T-helper 1 cell treated with Interleukin-12 subunit alpha and Interleukin-12 subunit beta and Interleukin-4 antibody, amounts not matched to agents 30 μg/mL and 1 μg/mL, for 36 hours (primary cell): Measurements from ENCODE around the gene DDB1.
A peak's percentile ranks its signal among the peaks of the same experiment; 100 is the strongest.

Experiments used
- H3K27ac Mint-ChIP-seq: one replicate; pipeline ENCODE4 v1.8.0; 2021; ENCODE audit warnings: mild to moderate bottlenecking, mixed read lengths
- H3K27me3 Mint-ChIP-seq: one replicate; pipeline ENCODE4 v1.8.0; 2021; ENCODE audit warnings: low read depth, mixed read lengths
- H3K36me3 Mint-ChIP-seq: one replicate; pipeline ENCODE4 v1.8.0; 2021; ENCODE audit warnings: low read depth, mixed read lengths
- H3K4me1 Mint-ChIP-seq: one replicate; pipeline ENCODE4 v1.8.0; 2021; ENCODE audit warnings: low read depth, mixed read lengths
- H3K4me3 Mint-ChIP-seq: one replicate; pipeline ENCODE4 v1.8.0; 2021; ENCODE audit warnings: mild to moderate bottlenecking, moderate library complexity, mixed read lengths
- H3K9me3 Mint-ChIP-seq: one replicate; pipeline ENCODE4 v1.8.0; 2021; ENCODE audit warnings: mixed read lengths

DDB1 gene

DNA sequence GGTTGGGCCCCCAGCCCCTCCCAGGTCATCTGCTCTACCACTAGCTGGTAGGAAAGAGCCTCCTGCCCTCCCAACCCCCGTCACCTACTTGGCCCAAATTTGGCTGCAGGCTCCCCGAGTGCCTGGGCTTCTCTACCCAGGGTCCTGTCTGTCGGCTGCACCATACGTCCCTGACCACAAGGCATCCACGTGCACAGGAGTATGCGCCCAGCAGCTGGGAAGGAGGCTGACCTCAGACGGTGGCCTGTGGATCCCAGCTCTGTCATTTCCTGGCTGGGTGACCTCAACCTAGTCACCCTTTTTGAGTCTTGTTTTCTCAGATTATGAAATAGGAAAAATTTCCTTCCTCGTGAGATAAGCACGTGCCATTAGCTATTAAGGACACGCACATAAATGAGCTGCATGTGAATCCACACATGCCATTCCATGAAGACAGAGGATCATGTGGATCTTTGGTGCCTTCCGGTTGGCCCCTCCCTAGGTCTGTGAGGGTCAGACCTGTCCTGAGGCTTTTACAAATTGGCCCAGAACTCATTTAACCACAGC is 15.1 kb upstream of the DDB1 start:
- Mint-ChIP-seq H3K4me3 (no peak overlapping the region), H3K36me3 (peaks cover 17% of the 10 kb centered on the region), H3K27me3 (no peaks in the 10 kb centered on the region), H3K4me1 (peaks cover 1% of the 10 kb centered on the region), H3K9me3 (no peaks in the 10 kb centered on the region), H3K27ac (no peak overlapping the region)

GRCh38 chr11:61345954-61346843 is 13.3 kb upstream of the DDB1 start:
- no peak overlapping the region for H3K4me3 Mint-ChIP-seq
- peaks cover 1% of the 10 kb centered on the region for H3K4me1 Mint-ChIP-seq
- H3K36me3 Mint-ChIP-seq, result peaks cover 10% of the 10 kb centered on the region
- H3K27me3 Mint-ChIP-seq, result no peaks in the 10 kb centered on the region
- no peak overlapping the region for H3K27ac Mint-ChIP-seq
- H3K9me3 Mint-ChIP-seq, result no peaks in the 10 kb centered on the region

- no peaks in the 10 kb centered on the region for H3K9me3 Mint-ChIP-seq
- H3K4me3 Mint-ChIP-seq, result no peak overlapping the region
- H3K27me3 Mint-ChIP-seq, result no peaks in the 10 kb centered on the region
- H3K27ac Mint-ChIP-seq, result no peak overlapping the region
- H3K4me1 Mint-ChIP-seq, result peaks cover 1% of the 10 kb centered on the region
- peaks cover 10% of the 10 kb centered on the region for H3K36me3 Mint-ChIP-seq
Observed at GRCh38 chr11:61345170-61345610, 12.3 kb upstream of the DDB1 start.

DNA sequence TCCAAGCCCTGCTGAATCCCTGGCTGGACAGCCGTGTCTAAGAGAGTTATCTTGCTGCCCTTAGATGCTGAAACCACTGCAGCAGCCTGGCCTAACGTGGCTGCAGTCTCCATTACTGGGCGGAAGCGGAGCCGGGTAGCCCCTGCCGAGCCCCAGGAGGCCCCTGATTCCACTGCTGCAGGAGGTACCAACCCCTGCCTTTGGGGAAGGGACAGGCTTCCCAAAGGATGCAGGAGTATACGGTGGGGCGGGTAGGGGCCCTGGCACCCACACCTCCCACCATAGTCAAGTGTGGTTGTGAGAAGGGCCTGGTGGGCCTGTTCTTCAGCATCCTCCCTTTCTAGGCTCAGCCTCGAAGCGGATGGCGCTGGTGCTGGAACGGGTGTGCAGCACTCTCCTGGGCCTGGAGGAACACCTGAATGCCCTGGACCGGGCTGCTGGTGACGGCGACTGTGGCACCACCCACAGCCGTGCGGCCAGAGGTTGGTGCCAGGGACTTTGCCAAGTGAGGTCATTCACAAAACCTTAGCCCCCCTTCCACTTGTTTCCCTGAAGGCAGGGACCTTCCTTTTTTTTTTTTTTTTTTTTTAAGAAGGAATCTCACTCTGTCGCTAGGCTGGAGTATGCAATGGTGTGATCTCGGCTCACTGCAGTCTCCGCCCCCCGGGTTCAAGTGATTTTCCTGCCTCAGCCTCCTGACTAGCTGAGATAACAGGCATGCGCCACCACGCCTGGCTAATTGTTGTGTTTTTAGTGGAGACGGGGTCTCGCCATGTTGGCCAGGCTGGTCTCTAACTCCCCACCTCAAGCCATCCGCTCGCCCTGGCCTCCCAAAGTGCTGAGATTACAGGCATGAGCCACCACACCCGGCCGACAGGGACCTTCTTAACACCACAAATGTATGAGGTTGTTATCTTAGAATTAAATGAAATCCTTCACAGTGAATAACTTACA is 11.2 kb upstream of the DDB1 start:
- Mint-ChIP-seq H3K9me3 (no peaks in the 10 kb centered on the region), H3K36me3 (peaks cover 5% of the 10 kb centered on the region), H3K4me3 (no peak overlapping the region), H3K27me3 (no peaks in the 10 kb centered on the region), H3K27ac (no peak overlapping the region), H3K4me1 (peaks cover 1% of the 10 kb centered on the region)

GRCh38 chr11:61342207-61342803 is 9.4 kb upstream of the DDB1 start:
- Mint-ChIP-seq H3K27ac (no peak overlapping the region), H3K27me3 (no peaks in the 10 kb centered on the region), H3K4me1 (peaks cover 1% of the 10 kb centered on the region), H3K9me3 (no peaks in the 10 kb centered on the region), H3K36me3 (peaks cover 4% of the 10 kb centered on the region), H3K4me3 (no peak overlapping the region)

DNA sequence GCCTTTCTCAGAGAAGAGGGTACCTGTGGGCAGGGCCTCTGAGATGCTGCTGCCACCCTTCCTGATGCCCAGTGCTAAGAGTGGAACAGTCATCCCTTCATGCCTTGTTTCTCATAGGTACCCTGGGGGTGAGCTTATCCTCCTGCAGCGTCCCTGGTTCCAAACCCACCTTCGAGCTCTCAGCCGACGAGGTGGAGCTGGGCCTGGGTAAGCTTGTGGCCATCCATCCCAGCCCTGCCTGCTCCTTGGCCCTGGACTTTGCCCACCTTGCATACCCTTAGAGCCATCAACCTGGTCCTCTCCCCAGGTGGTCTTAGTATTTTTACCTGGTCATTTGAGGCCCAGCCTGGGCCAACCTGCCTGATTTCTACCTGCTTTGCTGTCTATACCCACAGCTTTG is 8.8 kb upstream of the DDB1 start:
- Mint-ChIP-seq H3K4me1 (peaks cover 5% of the 10 kb centered on the region), H3K36me3 (peaks cover 4% of the 10 kb centered on the region), H3K4me3 (no peak overlapping the region), H3K27me3 (no peaks in the 10 kb centered on the region), H3K9me3 (no peaks in the 10 kb centered on the region), H3K27ac (no peak overlapping the region)

GRCh38 chr11:61340979-61341378 is 8.1 kb upstream of the DDB1 start:
- Mint-ChIP-seq H3K27me3 (no peaks in the 10 kb centered on the region), H3K36me3 (peaks cover 3% of the 10 kb centered on the region), H3K4me1 (peaks cover 6% of the 10 kb centered on the region), H3K27ac (no peak overlapping the region), H3K4me3 (no peak overlapping the region), H3K9me3 (no peaks in the 10 kb centered on the region)

DNA sequence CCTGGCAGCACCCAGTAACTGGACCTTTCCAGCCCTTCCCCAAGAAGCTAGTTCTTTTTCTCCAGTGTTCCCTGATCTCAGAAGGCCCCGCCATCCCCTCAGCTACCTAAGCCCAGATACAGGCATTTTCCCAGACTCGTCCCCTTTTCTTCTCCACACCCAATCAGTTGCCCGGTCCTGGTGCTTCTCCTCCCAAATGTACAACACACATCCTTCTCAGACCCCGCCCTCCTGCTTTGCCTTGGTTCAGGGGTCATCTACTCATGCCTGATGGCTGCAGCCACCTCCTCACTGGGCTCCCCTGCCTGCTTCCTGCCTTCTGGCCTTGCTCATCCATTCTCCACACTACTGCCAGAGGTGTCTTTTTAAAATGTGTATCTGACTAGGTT is 6.6 kb upstream of the DDB1 start:
- Mint-ChIP-seq H3K4me1 (peaks cover 8% of the 10 kb centered on the region), H3K9me3 (no peaks in the 10 kb centered on the region), H3K36me3 (peaks cover 2% of the 10 kb centered on the region), H3K4me3 (no peak overlapping the region), H3K27ac (no peak overlapping the region), H3K27me3 (no peaks in the 10 kb centered on the region)

DNA sequence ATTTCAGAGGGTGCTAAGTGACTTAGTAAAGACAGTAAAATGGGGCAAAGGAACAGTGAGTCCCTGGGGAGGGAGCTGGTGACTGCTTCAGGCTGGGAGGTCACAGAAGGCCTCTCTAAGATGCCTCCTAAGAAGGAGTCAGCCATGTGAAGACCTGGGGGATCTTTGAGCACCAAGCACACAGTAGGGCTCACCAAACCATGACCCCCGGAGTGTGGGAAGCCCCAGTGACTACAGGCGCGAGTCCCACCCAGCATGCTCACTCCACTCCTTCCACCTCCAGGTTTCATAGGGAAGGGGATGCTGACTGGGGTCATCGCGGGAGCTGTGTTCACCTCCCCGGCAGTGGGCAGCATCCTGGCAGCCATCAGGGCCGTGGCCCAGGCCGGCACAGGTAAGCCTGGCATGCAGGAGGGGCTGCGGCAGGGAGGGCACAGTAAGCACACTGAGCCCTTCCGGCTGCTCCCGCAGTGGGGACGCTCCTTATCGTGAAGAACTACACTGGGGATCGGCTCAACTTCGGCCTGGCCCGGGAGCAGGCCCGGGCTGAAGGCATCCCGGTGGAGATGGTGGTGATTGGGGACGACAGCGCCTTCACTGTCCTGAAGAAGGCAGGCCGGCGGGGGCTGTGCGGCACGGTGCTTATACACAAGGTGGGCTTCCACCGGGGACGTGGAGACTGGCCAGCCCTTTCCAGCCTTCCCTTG is 6.0 kb upstream of the DDB1 start:
- Mint-ChIP-seq H3K9me3 (no peaks in the 10 kb centered on the region), H3K36me3 (peaks cover 2% of the 10 kb centered on the region), H3K27me3 (no peaks in the 10 kb centered on the region), H3K27ac (no peak overlapping the region), H3K4me3 (no peak overlapping the region), H3K4me1 (peaks cover 13% of the 10 kb centered on the region)

GRCh38 chr11:61337706-61338470 is 5.0 kb upstream of the DDB1 start:
- H3K4me3 Mint-ChIP-seq, result no peak overlapping the region
- no peaks in the 10 kb centered on the region for H3K27me3 Mint-ChIP-seq
- no peaks in the 10 kb centered on the region for H3K9me3 Mint-ChIP-seq
- H3K27ac Mint-ChIP-seq, result no peak overlapping the region
- H3K36me3 Mint-ChIP-seq, result peaks cover 2% of the 10 kb centered on the region
- H3K4me1 Mint-ChIP-seq, result peaks cover 21% of the 10 kb centered on the region

- H3K9me3 Mint-ChIP-seq, result no peaks in the 10 kb centered on the region
- H3K4me1 Mint-ChIP-seq, result peaks cover 30% of the 10 kb centered on the region
- peak overlapping the region; percentile 76 for H3K27ac Mint-ChIP-seq
- no peak overlapping the region for H3K4me3 Mint-ChIP-seq
- H3K27me3 Mint-ChIP-seq, result no peaks in the 10 kb centered on the region
- H3K36me3 Mint-ChIP-seq, result peaks cover 10% of the 10 kb centered on the region
Observed at GRCh38 chr11:61336171-61336935, 3.4 kb upstream of the DDB1 start.

- Mint-ChIP-seq H3K9me3 (no peaks in the 10 kb centered on the region), H3K27ac (peak overlapping the region; percentile 62), H3K4me1 (peaks cover 36% of the 10 kb centered on the region), H3K4me3 (no peak overlapping the region), H3K36me3 (peaks cover 13% of the 10 kb centered on the region), H3K27me3 (no peaks in the 10 kb centered on the region)
Observed at GRCh38 chr11:61335355-61335710, 2.4 kb upstream of the DDB1 start.
